GM21526 (cell line): Measurements from ENCODE around the gene SDF4.

ENCODE experiments used
- ATAC-seq: cut with Tn5 transposase; IDR thresholded peaks from one replicate; pipeline ENCODE4 v1.9.1; 2021; ENCODE audit warnings: moderate library complexity; ENCODE audit not compliant: unreplicated experiment, low FRiP score

The SDF4 gene

DNA sequence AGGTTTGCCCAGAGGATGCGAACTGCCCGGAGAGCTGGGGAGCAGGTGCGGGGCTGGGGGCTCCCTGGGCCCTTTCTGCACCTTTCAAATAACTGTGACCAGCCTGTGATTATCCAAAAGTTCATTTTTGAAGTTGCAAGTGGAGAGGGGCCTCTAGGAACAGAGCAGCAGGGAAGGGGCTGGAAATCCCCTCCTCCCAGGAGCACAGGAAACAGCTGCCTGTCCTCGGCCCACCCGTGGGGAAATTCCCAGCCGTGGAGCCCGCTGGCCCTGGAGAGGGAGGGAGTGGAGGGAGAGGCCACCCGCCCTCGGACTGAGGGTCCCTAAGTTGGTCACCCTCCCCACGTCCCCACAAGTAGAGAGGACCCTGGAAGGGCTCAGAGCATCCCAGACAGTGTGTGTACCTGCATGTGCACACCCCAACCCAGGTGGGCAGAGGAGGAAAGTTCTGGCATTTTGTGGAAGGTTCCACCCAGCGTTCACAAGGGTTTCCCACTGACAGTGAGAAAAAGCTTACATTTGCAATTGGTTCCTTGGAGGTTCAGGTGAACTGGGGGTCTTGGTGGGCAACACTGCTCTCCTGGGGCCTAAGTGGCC is 16.6 kb downstream of the SDF4 start:
- no peak for ATAC-seq

DNA sequence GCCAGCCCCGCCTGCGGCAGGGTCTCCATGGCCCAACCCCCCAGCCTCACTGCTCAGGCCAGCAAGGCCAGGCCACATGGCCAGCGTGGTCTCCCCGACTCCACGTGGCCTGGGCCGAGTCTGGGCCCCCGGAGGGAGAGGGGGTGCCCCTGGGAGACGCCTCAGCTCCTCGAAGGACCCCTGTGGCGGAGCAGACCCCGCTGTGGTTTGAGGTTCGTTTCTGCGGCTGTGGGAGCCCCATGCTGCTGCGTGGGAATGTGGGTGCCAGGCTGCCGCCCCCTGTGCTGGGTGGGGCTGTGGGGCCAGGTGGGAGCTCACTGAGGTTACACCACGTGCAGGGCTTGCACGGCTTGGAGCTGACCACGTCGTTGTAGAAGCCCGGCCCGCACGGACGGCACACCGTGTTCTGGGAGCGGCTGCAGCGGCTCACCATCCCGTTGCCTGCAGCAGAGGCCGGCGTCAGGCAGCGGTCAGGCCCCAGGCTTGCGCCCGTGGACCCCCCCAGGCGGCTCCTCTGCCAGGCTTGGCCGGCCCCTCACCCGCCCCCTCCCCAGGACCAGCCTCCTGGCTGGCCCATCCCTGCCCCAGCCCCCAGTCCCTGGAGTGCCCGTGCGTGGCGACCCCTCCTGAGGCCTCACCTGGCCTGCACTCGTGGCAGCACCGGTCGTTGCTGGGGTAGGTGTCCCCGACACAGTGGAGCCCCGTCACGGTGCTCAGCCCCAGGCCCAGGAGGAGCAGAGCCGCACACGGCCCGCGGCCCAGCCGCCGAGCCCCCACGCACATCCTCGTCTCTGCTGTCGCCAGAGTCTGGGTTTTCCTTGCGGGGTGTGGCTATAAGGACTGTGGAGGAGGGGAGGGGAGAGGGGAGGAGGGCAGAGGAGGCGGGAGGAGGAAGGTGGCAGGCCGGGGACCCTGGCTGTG is 18.2 kb downstream of the SDF4 start, which contains the start of gene TNFRSF4:
Gene TNFRSF4 (minus strand): TSS at position 809 of the 921 bp plus-strand sequence. CDS start 26 bp downstream, at position 783.
- ATAC-seq: no peak

DNA sequence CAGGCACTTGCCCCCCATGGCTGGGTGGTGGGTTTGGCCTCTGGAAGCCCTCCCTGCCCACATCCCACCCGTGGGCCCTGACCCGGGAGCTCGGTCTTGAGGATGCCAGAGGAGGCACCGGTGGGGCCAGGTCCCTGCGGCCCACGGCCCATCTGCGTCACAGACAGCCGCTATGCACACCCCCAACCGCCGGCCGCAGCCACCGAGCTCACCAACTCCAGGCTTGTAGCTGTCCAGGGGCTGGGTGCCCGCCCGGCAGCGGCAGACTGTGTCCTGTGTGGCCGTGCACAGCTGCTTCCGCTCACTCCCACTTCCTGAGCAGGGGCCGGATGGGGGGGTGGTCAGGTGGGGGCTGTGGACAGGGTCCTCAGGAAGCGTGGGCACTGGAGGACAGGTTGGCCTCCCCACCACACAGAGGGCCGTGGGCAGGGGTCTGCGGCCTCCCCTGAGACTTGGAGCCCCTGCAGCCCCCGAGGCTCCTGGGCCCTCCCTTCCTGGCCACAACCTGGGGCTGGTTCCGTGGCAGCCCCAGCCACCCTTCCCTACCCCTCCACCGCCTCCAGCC is 18.9 kb downstream of the SDF4 start:
- no peak for ATAC-seq

DNA sequence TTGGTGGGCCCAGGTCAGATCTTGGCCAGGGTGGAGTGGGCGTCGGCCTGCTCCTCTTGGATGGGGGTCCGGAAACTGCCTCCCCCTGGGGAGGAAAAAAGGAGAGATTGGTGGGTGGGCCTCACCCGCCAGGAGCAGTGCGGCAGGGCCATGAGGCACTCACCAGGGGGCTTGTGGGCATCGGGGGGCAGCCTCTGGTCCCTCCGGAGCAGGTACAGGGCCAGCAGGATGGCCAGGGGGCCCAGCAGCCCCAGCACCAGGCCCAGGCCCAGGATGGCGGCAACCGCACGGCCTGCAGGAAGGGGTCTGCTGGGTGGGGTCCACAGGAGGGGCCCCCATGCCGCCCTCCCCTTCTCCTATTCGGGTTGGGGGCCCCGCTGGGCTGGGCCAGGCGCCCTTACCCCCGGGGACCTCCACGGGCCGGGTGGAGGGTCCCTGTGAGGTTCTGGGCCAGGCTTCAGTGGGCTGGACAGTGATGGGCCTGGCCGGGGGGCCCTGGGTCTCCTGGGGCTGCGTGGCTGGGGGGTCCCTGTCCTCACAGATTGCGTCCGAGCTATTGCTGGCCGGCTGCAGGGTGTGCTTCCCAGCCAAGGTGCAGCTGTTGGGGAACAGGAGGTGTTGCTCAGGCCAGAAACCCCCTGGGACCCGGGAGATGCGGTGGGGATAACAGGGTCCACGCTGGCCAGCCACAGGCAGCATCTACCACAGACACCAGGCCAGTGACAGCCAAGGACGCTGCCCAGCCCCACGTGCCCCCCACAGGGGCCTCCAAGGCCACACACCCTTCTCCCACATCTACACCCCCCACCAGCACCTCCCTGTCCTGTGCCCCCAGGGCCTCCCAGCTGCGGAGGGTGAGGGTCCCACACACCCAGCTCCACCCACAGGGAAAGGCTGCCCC is 20.0 kb downstream of the SDF4 start:
- ATAC-seq: no peak

DNA sequence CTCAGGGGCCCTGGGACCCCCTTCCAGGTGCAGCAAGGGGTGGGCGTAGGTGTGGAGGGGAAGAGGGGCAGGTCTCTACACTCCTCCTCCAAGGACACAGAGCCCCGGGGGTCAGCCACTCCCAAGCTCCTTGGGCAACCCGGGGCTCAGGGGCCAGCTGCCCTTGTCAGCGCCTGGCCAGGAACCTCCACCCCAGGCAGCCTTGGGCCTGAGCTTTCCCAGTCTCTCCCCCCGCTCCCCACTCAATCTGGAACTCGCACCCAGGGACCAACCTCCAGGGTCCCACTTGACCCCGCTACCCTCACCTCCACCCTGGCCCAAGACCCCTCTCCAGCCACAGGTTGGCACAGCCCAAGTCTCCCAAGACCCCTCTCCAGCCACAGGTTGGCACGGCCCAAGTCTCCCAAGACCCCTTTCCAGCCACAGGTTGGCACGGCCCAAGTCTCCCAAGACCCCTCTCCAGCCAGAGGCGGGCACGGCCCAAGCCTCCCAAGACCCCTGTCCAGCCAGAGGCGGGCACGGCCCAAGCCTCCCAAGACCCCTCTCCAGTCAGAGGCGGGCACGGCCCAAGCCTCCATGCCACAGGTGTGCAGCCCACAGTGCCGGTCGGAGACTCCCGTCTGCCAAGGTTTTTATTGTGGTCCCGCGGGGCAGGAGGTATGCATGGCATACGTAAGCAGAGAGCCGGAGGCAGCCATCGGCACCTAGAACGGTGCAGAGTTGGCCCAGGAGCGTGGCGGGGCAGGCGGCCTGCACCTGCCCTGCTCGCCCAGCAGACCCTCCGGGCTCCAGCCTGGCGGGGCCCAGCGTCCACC is 20.9 kb downstream of the SDF4 start:
- no peak for ATAC-seq

DNA sequence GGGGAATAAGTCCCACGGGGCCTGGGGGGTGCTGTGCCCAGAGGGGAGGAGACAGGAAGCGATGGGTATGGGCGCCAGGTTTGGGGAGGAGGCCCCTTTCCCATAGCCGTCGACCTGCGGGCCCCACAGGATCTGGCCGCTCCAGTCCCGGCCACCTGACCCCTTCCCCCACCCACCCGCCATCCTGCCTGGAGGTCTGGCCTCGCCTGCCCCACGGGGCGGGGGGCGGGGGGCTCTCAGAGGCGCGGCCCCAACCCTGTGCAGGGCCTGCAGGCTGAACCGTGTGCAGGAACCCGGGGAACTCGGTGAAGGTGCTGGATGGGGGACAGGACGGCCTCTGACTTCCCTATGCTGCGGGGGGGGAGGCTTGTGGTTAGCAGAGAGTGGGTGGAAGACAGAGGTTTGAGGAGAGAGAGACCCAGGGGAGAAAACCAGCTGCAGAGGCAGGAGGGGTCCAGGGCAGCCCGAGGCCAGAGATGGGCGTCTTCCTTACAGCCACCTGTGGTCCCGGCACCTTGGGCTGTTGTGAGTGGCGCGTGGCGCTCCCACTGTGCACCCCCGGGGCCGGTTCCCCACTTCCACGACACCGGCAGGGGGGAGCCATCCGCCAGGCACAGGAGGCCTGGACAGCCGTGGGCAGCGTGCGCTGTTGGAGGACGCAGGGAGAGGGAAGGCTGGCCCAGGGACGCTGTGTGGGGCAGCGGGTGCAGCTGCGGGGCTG is 22.9 kb downstream of the SDF4 start:
- no peak for ATAC-seq

DNA sequence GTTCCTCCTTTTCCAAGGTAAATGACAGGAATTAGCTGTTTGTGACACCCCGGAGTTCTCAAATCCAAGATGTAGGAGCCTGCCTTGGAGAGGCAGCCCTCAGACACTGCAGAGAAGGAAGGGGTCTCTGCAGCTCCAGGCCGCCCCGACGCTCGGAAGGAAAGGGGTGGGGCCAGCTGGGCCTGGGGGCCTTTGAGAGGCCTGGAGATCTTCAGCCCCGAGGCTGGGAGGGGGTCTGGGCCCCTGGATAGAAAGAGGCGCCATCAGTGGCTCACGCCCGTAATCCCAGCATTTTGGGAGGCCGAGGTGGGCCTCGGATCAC is 24.3 kb downstream of the SDF4 start:
- no peak for ATAC-seq

DNA sequence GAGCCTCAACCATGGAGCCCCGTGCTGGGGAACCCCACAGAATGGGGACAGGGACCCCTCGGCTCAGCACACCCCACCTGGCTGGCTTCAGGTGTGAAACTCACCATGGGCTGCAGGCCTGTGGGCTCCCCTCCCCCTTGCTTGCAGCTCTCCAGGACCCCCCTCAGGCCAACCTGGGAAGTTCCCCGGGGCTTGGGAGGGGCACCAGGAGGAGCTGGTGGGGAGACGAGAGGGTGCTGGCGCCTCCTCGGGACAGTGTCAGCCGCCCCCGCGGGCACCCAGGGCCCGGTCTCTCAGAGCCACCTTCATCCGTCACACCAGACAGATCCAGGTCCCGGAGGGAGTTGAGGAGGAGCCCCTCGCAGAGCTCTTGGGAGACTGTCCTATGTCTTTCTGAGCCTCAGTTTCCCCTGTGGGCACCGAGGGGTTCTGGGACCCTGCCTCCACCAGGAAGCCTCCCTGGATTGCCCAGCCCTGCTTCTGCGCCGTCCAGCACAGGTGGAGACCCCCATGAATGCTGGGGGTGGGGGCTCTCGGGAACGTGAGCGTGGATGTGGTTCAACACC is 24.8 kb downstream of the SDF4 start:
- no peak for ATAC-seq

DNA sequence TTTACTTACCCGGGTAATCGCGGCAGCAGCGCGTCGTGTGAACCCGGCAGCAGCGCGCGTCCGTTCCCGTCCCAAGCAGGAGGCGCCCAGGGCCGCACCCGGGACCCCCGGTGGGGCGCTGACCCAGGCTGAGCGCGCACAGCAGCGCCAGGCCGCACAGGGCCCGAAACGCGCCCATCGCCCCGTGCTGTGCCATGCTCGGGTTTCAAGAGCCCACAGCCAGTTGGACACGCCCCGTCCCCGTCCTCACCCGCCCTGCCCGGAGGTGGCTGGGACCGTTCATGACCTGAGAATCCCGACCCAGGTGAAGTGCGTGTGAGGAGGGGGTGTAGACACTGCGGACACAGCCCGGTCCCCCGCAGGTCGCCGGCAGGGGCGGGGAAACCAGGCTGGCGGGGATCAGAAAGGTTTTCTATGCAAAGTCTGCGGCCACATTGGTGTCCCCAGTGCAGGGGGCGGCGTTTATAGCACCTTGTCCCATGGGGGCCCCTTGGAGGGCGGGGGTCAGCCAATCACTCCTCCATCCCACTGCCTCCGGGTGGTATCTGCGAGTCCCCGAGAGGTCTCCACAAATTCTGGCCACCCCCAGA is 25.3 kb downstream of the SDF4 start, which contains the start of gene TNFRSF18:
Gene TNFRSF18 (minus strand): TSS at position 217 of the 590 bp plus-strand sequence. CDS start 21 bp downstream, at position 196.
- ATAC-seq: no peak

DNA sequence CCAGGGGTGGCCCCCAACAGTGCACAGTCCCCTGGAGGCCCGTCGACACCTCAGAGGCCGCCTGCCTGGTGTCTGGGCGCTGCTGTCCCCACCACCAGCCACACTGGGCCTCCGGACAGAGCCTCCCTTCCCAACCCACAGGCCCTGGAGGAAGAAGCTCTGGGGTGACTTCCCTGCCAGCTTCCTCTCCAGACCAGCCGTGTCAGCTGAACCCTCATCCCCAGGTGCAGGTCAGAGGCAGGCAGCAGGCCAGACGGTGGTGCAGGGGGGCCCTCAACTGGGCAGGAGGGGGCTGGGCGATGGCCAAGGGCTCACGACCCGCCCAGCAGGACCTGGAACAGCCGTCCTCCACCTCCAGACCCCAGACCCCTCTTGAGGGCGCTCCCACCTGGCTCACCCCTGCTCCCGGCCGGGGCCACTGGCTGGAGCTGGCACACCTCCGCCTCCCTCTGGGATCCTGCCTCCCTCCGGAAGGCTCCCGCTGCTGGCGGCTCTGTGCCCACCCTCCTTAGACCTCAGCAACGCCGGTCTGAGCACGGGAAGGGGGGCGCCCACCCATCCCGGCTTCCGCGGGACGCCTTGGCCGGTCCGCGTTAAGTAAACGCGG is 25.9 kb downstream of the SDF4 start:
- no peak for ATAC-seq

DNA sequence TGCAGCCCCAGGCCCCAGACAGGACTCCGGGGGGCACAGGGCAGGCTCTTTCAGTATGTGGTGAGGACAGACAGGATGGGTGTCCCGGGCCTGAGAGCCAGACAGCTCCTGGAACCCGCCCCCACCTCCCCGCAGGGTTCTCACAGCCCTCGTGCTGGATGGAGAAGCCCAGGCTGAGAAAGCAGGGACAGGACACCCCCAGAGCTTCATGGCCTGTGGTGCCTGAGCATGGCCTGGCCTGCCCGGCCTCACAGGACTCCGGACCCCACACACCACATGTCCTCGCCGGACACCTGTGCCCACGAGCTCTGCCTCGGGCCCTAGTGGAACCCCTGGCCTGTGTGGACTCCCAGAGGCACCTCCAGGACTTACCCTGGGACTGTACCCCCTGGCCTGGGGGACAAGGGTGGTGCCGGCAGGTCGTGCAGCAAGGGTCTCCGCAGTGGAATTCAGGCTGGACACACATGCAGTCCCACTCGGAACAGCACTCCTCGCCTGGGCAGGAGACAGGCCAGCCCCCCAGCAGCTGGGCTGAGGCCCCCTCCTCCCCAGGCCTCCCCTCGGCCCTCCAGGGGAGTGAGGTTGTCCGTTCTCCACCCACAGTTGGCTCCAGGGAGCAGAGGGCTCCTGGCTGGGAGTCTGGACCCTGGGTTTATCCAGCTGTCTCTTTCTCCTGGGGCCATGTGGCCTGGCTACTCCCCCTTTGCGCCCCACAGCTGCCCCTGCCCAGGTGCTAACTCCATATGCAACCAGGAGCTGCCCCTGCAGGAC is 26.6 kb downstream of the SDF4 start:
- ATAC-seq: no peak

DNA sequence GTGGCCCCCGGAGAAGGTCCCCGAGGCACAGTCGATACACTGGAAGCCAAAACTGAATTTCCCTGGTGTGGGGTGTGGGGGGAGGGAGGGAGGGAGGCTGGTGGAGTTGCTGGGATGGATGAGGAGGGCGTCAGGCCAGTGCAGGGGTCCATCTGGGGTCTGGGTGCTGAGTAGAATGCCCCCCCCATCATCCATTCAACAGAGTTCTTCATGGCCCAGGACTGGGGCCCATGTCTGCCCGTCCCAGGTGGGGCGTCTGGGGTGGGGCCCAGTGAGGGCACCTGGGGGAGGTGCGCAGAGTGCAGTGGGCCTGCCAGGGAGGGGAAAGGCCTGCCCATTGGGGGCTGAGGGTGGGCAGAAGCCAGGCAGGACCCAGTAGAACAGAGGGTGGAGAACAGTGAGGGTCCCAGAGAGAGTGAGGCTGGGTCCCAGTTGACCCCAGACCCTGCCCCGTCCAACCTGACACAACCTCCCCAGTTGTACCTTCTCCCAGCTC is 27.3 kb downstream of the SDF4 start:
- ATAC-seq: no peak

DNA sequence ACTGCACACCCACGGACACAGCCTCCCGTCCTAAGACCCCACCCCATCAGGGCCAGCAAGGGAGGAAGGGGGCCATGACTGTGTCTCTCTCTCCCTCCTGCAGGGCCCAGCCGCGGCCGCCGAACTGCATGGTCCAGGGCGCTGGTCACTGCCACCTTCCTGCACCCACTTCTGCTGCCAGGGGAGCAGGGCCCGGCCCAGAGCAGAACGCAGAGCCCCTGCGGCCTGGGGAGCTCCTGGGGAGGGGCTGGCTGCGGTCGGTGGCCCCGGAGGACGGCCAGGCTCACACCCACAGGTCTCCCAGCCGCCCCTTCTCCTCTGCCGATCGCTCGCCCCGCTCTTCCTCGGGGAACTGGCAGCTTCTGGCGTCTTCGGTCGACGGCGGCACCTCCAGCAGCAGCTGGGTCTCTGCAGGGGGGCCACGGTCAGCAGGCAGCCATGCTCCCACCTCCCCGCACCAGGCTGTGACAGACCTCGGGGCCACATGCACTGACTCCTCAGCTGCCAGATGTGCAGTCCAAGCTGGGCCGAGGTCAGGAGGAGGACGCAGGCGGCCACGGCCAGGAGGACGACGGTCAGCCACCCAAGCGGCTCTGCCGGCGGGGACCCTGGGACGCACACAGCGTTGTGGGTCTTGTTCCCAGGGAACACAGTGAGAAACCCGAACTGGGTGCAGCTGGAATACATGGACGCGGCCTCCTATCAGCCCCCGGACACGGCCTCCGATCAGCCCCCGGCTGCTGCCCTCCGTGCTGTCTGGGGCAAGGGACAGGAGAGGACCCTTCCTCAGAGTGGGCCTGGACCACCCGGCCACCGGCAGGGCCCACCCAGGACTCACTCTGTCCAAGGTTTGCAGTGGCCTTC is 28.0 kb downstream of the SDF4 start:
- ATAC-seq: no peak

DNA sequence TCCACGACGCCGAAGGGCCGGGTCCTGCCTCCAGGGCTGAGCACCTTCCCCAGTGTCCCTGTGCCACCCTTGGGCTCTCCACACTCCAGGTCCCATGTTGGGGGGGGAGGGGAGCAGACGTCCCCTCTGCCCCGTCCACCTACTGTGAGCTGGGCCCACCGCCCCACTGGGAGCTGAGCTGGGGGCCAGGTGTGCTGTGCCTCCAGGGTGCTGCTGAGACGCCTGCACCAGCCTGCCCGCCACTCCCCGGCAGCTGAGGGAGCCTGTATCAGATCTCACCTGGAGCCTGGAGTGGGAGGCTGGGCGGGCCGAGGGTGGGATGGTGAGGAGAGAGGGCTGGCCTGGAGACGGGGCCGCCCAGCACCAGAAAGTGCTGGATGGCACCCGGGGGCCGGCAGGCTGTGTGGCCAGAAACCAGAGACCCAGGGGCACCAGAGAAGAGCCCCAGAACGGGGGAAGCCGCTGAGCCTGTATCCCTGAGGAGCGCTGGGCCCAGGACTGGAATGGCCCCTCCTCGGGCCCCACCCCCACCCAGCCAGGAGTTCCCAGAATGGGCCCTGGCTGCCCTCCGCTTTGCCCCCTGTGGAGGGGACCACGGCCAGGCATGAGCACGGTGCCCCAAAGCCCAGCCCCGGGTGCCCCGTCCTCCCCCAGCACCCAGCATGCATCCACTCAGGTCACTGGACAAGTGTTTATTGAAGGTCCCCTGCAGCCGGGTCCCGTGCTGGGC is 28.8 kb downstream of the SDF4 start:
- ATAC-seq: no peak
